ENCODE data around the gene PRTN3.

Gene PRTN3

GRCh38 chr19:825897-826644 is 14.7 kb upstream of the PRTN3 start:
- no peak for ATAC-seq
- TF ChIP-seq ZNF8 (CRISPR knock-in tag; IDR thresholded peaks at IDR 0.05) (no peak), ARNTL (CRISPR knock-in tag; IDR thresholded peaks at IDR 0.05; ENCODE audit: borderline replicate concordance, low read depth) (no peak), TOX (CRISPR knock-in tag; IDR thresholded peaks at IDR 0.05; ENCODE audit: borderline replicate concordance) (no peak), CREB5 (CRISPR knock-in tag; IDR thresholded peaks at IDR 0.05; ENCODE audit: low read depth) (no peak), SNAI2 (CRISPR knock-in tag; IDR thresholded peaks at IDR 0.05) (no peak)

GRCh38 chr19:827314-827709 is 13.5 kb upstream of the PRTN3 start:
- no peak for TF ChIP-seq CSRNP3 (CRISPR knock-in tag; IDR thresholded peaks at IDR 0.05)
- no peak for TF ChIP-seq ZC3H10 (CRISPR knock-in tag; IDR thresholded peaks at IDR 0.05)
- TF ChIP-seq ZNF565 (CRISPR knock-in tag; conservative IDR thresholded peaks at IDR 0.05; ENCODE audit: low read depth), result no peak
- no peak for TF ChIP-seq ISL1 (CRISPR knock-in tag; IDR thresholded peaks at IDR 0.05)
- no peak for TF ChIP-seq TSHZ2 (CRISPR knock-in tag; IDR thresholded peaks at IDR 0.05)
- no peak for TF ChIP-seq ESRRG (CRISPR knock-in tag; IDR thresholded peaks at IDR 0.05)
- TF ChIP-seq TCF4 (CRISPR knock-in tag; IDR thresholded peaks at IDR 0.05; ENCODE audit: borderline replicate concordance), result no peak
- no peak for TF ChIP-seq BACH2 (CRISPR knock-in tag; IDR thresholded peaks at IDR 0.05; ENCODE audit: borderline replicate concordance)
- TF ChIP-seq CSDC2 (CRISPR knock-in tag; IDR thresholded peaks at IDR 0.05), result no peak
- TF ChIP-seq ZNF8 (CRISPR knock-in tag; IDR thresholded peaks at IDR 0.05), result no peak
- no peak for ATAC-seq

- ATAC-seq, result no peak
- no peak for TF ChIP-seq ZNF565 (CRISPR knock-in tag; conservative IDR thresholded peaks at IDR 0.05; ENCODE audit: low read depth)
- TF ChIP-seq ARNTL (CRISPR knock-in tag; IDR thresholded peaks at IDR 0.05; ENCODE audit: borderline replicate concordance, low read depth), result no peak
- no peak for TF ChIP-seq PPARA (CRISPR knock-in tag; IDR thresholded peaks at IDR 0.05; ENCODE audit: borderline replicate concordance)
- no peak for TF ChIP-seq CREB5 (CRISPR knock-in tag; IDR thresholded peaks at IDR 0.05; ENCODE audit: low read depth)
- no peak for TF ChIP-seq OSR1 (CRISPR knock-in tag; IDR thresholded peaks at IDR 0.05)
- TF ChIP-seq ZFP3 (CRISPR knock-in tag; IDR thresholded peaks at IDR 0.05), result no peak
- no peak for TF ChIP-seq TCF4 (CRISPR knock-in tag; IDR thresholded peaks at IDR 0.05; ENCODE audit: borderline replicate concordance)
- no peak for TF ChIP-seq GLIS3 (CRISPR knock-in tag; IDR thresholded peaks at IDR 0.05)
- no peak for TF ChIP-seq TSHZ2 (CRISPR knock-in tag; IDR thresholded peaks at IDR 0.05)
- TF ChIP-seq ZNF70 (CRISPR knock-in tag; IDR thresholded peaks at IDR 0.05), result no peak
- no peak for TF ChIP-seq ZNF8 (CRISPR knock-in tag; IDR thresholded peaks at IDR 0.05)
- no peak for TF ChIP-seq POU6F1 (CRISPR knock-in tag; IDR thresholded peaks at IDR 0.05; ENCODE audit: borderline replicate concordance, low read depth)
- TF ChIP-seq ISL1 (CRISPR knock-in tag; IDR thresholded peaks at IDR 0.05), result no peak
- no peak for TF ChIP-seq RARB (CRISPR knock-in tag; IDR thresholded peaks at IDR 0.05)
- no peak for TF ChIP-seq ZC3H10 (CRISPR knock-in tag; IDR thresholded peaks at IDR 0.05)
- no peak for TF ChIP-seq BACH2 (CRISPR knock-in tag; IDR thresholded peaks at IDR 0.05; ENCODE audit: borderline replicate concordance)
- TF ChIP-seq PATZ1 (CRISPR knock-in tag; IDR thresholded peaks at IDR 0.05; ENCODE audit: borderline replicate concordance), result no peak
- TF ChIP-seq SNAI2 (CRISPR knock-in tag; IDR thresholded peaks at IDR 0.05), result no peak
Observed at GRCh38 chr19:827710-828321, 13.0 kb upstream of the PRTN3 start, which contains the start of gene AZU1. TSS of gene AZU1 (plus strand) at chr19:827837. CDS start at chr19:827847, 10 bp downstream.
